WERI-Rb-1 (cell line): Measurements from ENCODE around the gene DCAF15.

Experiments used
- DNase-seq: peaks from one replicate; pipeline ENCODE4 v3.0.0-alpha.2; 2020
- H3K27ac ChIP-seq: fragments of 250-450 bp; sonication (Bioruptor Pico); 2 replicates; pipeline ENCODE4 v1.5.1; 2020; ENCODE audit warnings: mild to moderate bottlenecking, moderate library complexity
- H3K27me3 ChIP-seq: fragments of 250-450 bp; sonication (Bioruptor Pico); 2 replicates; pipeline ENCODE4 v1.5.1; 2021; ENCODE audit warnings: mild to moderate bottlenecking, low read depth, moderate library complexity; ENCODE audit not compliant: insufficient read depth, severe bottlenecking
- H3K36me3 ChIP-seq: fragments of 250-450 bp; sonication (Bioruptor Pico); 2 replicates; pipeline ENCODE4 v1.5.1; 2020; ENCODE audit warnings: mild to moderate bottlenecking, moderate library complexity
- H3K4me3 ChIP-seq: 2 replicates; pipeline ENCODE4 v1.5.1; 2011; ENCODE audit warnings: low read depth, mild to moderate bottlenecking, control low read depth, low read length
- H3K9me3 ChIP-seq: fragments of 250-450 bp; sonication (Bioruptor Pico); 2 replicates; pipeline ENCODE4 v1.5.1; 2021; ENCODE audit warnings: mild to moderate bottlenecking, moderate library complexity; ENCODE audit not compliant: severe bottlenecking
- CTCF ChIP-seq: IDR thresholded peaks from 2 replicates; pipeline ENCODE4 v1.5.1; 2011; ENCODE audit warnings: low read depth, mild to moderate bottlenecking, control low read depth, inconsistent platforms, low read length

The DCAF15 gene

GRCh38 chr19:13979686-13980085 lies 27.4 kb downstream of the DCAF15 start:
- DNase-seq: no peak
- Histone ChIP-seq H3K4me3 (no peak overlapping the region), H3K36me3 (peaks cover 32% of the 10 kb centered on the region), H3K27me3 (no peaks in the 10 kb centered on the region), H3K9me3 (no peaks in the 10 kb centered on the region), H3K27ac (no peak overlapping the region)
- no peak for TF ChIP-seq CTCF

GRCh38 chr19:13980340-13980739 lies 28.0 kb downstream of the DCAF15 start:
- no peak overlapping the region for H3K4me3 ChIP-seq
- no peak overlapping the region for H3K27ac ChIP-seq
- H3K36me3 ChIP-seq: peaks cover 32% of the 10 kb centered on the region
- no peaks in the 10 kb centered on the region for H3K27me3 ChIP-seq
- no peaks in the 10 kb centered on the region for H3K9me3 ChIP-seq
- DNase-seq: no peak
- no peak for TF ChIP-seq CTCF

- TF ChIP-seq CTCF: no peak
- no peak for DNase-seq
- H3K36me3 ChIP-seq: peaks cover 25% of the 10 kb centered on the region
- no peak overlapping the region for H3K4me3 ChIP-seq
- no peaks in the 10 kb centered on the region for H3K27me3 ChIP-seq
- no peaks in the 10 kb centered on the region for H3K9me3 ChIP-seq
- no peak overlapping the region for H3K27ac ChIP-seq
Measured at GRCh38 chr19:13981021-13981420, 28.7 kb downstream of the DCAF15 start.

- Histone ChIP-seq H3K9me3 (no peaks in the 10 kb centered on the region), H3K27ac (no peak overlapping the region), H3K27me3 (no peaks in the 10 kb centered on the region), H3K36me3 (peaks cover 20% of the 10 kb centered on the region), H3K4me3 (no peak overlapping the region)
- TF ChIP-seq CTCF: no peak
- DNase-seq: no peak
Measured at GRCh38 chr19:13981467-13981866, 29.2 kb downstream of the DCAF15 start.

- DNase-seq: no peak
- no peak for TF ChIP-seq CTCF
- Histone ChIP-seq H3K4me3 (no peak overlapping the region), H3K27ac (no peak overlapping the region), H3K36me3 (peaks cover 17% of the 10 kb centered on the region), H3K9me3 (no peaks in the 10 kb centered on the region), H3K27me3 (no peaks in the 10 kb centered on the region)
Measured at GRCh38 chr19:13981988-13982501, 29.7 kb downstream of the DCAF15 start.

- DNase-seq: no peak
- no peak for TF ChIP-seq CTCF
- Histone ChIP-seq H3K4me3 (no peak overlapping the region), H3K27ac (peak overlapping the region; percentile 72), H3K9me3 (no peaks in the 10 kb centered on the region), H3K36me3 (peaks cover 17% of the 10 kb centered on the region), H3K27me3 (no peaks in the 10 kb centered on the region)
Measured at GRCh38 chr19:13982773-13983172, 30.5 kb downstream of the DCAF15 start.
